Panc1 (cell line): ENCODE results near the gene CNTN4. TPM values are rescaled to one million over a fixed set of nuclear protein-coding genes. Genes with fewer than 3 reads are reported as not detected.

Source experiments
- ATAC-seq: fragments of 200-7000 bp; cut with Tn5 transposase; 2 replicates; pipeline ENCODE4 v1.9.1; 2020; ENCODE audit warnings: mild to moderate bottlenecking, moderate library complexity
- BruUV-seq: library from RNA; stranded (reverse); fragments of 400-500 nt; replicated peaks from 2 replicates; lab custom pipeline; 2021; lab: Mats Ljungman, UMichigan
- CTCF ChIA-PET: fragments of 300-600 bp; sonication (Branson Sonifier 250); formaldehyde crosslinking; loops from one replicate; lab custom pipeline; 2022; ENCODE audit warnings: antibody characterized with exemption; lab: Charles Lee
- POLR2A ChIA-PET: fragments of 300-600 bp; sonication (Branson Sonifier 250); formaldehyde crosslinking; loops from one replicate; lab custom pipeline; 2022; ENCODE audit warnings: antibody characterized with exemption; lab: Charles Lee
- DNase-seq: peaks from one replicate; pipeline ENCODE4 v3.0.0-alpha.2; 2010; ENCODE audit warnings: low read depth, low spot score
- H3K27ac ChIP-seq: 2 replicates; pipeline ENCODE4 v1.5.1; 2011; ENCODE audit warnings: mild to moderate bottlenecking, low read length, inconsistent platforms
- H3K27me3 ChIP-seq: fragments of 200-500 bp; sonication (Bioruptor generic); 2 replicates; pipeline ENCODE4 v1.6.0; 2014; ENCODE audit warnings: low read length, inconsistent platforms; ENCODE audit not compliant: control insufficient read depth, insufficient read depth
- H3K36me3 ChIP-seq: fragments of 200-500 bp; sonication (Bioruptor generic); 2 replicates; pipeline ENCODE4 v1.5.1; 2014; ENCODE audit warnings: inconsistent platforms, mild to moderate bottlenecking, low read length, moderate library complexity; ENCODE audit not compliant: control insufficient read depth, insufficient read depth
- H3K4me1 ChIP-seq: 2 replicates; pipeline ENCODE4 v1.5.1; 2011; ENCODE audit warnings: inconsistent platforms, mild to moderate bottlenecking, low read length, moderate library complexity; ENCODE audit not compliant: control insufficient read depth, insufficient read depth
- H3K4me3 ChIP-seq, 2 experiments: 2 replicates each; pipeline ENCODE4 v1.5.1; 2011 to 2012; ENCODE audit warnings: low read depth in 2 of 2, low read length in 2 of 2, mild to moderate bottlenecking in 2 of 2, inconsistent platforms in 1 of 2, moderate library complexity in 1 of 2
- H3K9me3 ChIP-seq: fragments of 200-500 bp; sonication (Bioruptor generic); 2 replicates; pipeline ENCODE4 v1.5.1; 2014; ENCODE audit warnings: low read depth, mild to moderate bottlenecking, inconsistent platforms, low read length, moderate library complexity; ENCODE audit not compliant: control insufficient read depth, insufficient read depth
- POLR2AphosphoS5 ChIP-seq: IDR thresholded peaks from 2 replicates; pipeline ENCODE4 v1.6.1; 2012; ENCODE audit warnings: mild to moderate bottlenecking, low read depth, low read length, moderate library complexity
- SIN3A ChIP-seq: IDR thresholded peaks from 2 replicates; pipeline ENCODE4 v1.6.1; 2012; ENCODE audit warnings: low read depth, mild to moderate bottlenecking, low read length, moderate library complexity, borderline replicate concordance; ENCODE audit not compliant: insufficient read depth
- TCF7L2 ChIP-seq: IDR thresholded peaks from 2 replicates; pipeline ENCODE4 v1.6.1; 2011; ENCODE audit warnings: mild to moderate bottlenecking, low read depth, low read length, inconsistent platforms
- in situ Hi-C: cut with HindIII; loops from 2 replicates; pipeline ENCODE4 v1.10.0; 2016; ENCODE audit warnings: low sequenced_read_pairs, low pct_unique_long_range_greater_than_20kb
- intact Hi-C: fragments of 100-400 bp; cut with micrococcal nuclease; formaldehyde crosslinking; loops from one replicate; pipeline ENCODE4 v1.10.0; 2022; ENCODE audit not compliant: unreplicated experiment
- total RNA-seq: library from RNA; stranded (reverse); gene quantifications from one replicate; pipeline ENCODE4 v1.2.1, GENCODE V29; 2021; ENCODE audit not compliant: unreplicated experiment
- TF ChIP-seq, protein P1 (sequence below): fragments of 450-650 bp; IDR thresholded peaks from 2 replicates; pipeline ENCODE4 v1.5.1; 2017; ENCODE audit warnings: mild to moderate bottlenecking
- TF ChIP-seq, protein P2 (sequence below), 2 experiments: IDR thresholded peaks; 2 replicates each; pipeline ENCODE4 v1.6.1; 2011 to 2012; ENCODE audit warnings: low read depth in 2 of 2, control low read depth in 1 of 2, low read length in 1 of 2, mild to moderate bottlenecking in 1 of 2, moderate library complexity in 1 of 2; ENCODE audit not compliant: insufficient read depth in 1 of 2

Gene CNTN4
- total RNA-seq, 1 experiment from 2014 or later = not detected

DNA sequence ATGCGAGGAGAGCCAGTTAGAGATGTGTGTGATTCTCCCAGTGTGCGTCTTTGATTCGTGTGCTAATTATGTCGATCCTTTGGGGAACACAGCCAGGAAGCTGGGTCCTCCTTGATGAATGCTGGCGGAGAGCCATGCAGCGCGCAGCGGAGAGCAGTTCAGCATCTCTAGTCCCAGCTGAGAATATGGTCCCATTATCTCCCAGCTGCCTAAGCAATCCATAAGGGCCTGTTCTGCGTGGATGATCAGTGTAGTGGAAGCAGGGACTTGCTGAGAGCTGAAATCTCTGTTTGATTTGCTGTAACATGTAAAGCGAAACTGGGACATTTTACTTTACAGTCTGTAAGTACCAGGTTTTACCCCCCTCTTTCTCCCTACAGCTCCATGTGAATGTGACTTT, 412.7 kb downstream of the CNTN4 start:
- H3K27ac ChIP-seq = no peak overlapping the region
- in situ Hi-C loops = no loop called here
- no peak overlapping the region for H3K4me3 ChIP-seq
- BruUV-seq = no TSS peak
- no peaks in the 10 kb centered on the region for H3K36me3 ChIP-seq
- POLR2A ChIA-PET = no interaction called here
- H3K9me3 ChIP-seq = no peaks in the 10 kb centered on the region
- TF ChIP-seq, protein P1, sequence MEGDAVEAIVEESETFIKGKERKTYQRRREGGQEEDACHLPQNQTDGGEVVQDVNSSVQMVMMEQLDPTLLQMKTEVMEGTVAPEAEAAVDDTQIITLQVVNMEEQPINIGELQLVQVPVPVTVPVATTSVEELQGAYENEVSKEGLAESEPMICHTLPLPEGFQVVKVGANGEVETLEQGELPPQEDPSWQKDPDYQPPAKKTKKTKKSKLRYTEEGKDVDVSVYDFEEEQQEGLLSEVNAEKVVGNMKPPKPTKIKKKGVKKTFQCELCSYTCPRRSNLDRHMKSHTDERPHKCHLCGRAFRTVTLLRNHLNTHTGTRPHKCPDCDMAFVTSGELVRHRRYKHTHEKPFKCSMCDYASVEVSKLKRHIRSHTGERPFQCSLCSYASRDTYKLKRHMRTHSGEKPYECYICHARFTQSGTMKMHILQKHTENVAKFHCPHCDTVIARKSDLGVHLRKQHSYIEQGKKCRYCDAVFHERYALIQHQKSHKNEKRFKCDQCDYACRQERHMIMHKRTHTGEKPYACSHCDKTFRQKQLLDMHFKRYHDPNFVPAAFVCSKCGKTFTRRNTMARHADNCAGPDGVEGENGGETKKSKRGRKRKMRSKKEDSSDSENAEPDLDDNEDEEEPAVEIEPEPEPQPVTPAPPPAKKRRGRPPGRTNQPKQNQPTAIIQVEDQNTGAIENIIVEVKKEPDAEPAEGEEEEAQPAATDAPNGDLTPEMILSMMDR = no peak
- TF ChIP-seq, protein P2, sequence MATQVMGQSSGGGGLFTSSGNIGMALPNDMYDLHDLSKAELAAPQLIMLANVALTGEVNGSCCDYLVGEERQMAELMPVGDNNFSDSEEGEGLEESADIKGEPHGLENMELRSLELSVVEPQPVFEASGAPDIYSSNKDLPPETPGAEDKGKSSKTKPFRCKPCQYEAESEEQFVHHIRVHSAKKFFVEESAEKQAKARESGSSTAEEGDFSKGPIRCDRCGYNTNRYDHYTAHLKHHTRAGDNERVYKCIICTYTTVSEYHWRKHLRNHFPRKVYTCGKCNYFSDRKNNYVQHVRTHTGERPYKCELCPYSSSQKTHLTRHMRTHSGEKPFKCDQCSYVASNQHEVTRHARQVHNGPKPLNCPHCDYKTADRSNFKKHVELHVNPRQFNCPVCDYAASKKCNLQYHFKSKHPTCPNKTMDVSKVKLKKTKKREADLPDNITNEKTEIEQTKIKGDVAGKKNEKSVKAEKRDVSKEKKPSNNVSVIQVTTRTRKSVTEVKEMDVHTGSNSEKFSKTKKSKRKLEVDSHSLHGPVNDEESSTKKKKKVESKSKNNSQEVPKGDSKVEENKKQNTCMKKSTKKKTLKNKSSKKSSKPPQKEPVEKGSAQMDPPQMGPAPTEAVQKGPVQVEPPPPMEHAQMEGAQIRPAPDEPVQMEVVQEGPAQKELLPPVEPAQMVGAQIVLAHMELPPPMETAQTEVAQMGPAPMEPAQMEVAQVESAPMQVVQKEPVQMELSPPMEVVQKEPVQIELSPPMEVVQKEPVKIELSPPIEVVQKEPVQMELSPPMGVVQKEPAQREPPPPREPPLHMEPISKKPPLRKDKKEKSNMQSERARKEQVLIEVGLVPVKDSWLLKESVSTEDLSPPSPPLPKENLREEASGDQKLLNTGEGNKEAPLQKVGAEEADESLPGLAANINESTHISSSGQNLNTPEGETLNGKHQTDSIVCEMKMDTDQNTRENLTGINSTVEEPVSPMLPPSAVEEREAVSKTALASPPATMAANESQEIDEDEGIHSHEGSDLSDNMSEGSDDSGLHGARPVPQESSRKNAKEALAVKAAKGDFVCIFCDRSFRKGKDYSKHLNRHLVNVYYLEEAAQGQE (IDR thresholded peaks at IDR 0.05; ENCODE audit: insufficient read depth in 1 of 2, low read depth in 2 of 2, low read length in 1 of 2) = no peak
- TF ChIP-seq TCF7L2 (no peak), POLR2AphosphoS5 (no peak), SIN3A (no peak)
- H3K27me3 ChIP-seq = no peaks in the 10 kb centered on the region
- DNase-seq (no peak), ATAC-seq (no peak)
- no peaks in the 10 kb centered on the region for H3K4me1 ChIP-seq
- intact Hi-C loops = no loop called here
- CTCF ChIA-PET = no interaction called here

DNA sequence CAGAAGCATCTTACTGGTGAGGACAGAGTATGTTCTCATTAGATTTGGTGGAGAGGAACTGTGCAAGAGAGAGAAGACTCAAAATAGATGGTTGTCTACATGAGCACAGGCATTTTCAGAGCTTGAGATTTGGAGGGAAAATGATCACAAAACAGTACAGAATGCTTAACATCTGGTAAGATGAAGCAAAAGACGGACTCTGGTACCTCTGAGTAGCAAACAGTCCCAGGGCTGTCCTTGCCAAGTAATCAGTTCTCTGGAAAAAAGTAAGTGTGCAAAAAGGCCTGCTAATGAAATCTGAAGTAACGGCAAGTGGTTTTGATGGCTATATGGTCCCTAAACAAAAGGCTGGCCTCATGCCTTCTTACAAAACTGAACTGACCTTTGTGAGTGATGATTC, 414.2 kb downstream of the CNTN4 start:
- Histone ChIP-seq H3K4me3 (no peak overlapping the region), H3K27me3 (no peaks in the 10 kb centered on the region), H3K9me3 (no peaks in the 10 kb centered on the region), H3K36me3 (no peaks in the 10 kb centered on the region), H3K4me1 (no peaks in the 10 kb centered on the region), H3K27ac (no peak overlapping the region)
- intact Hi-C loops = no loop called here
- in situ Hi-C loops = no loop called here
- CTCF ChIA-PET = no interaction called here
- DNase-seq (no peak), ATAC-seq (no peak)
- POLR2A ChIA-PET = no interaction called here
- TF ChIP-seq, protein P2 (IDR thresholded peaks at IDR 0.05; ENCODE audit: insufficient read depth in 1 of 2, low read depth in 2 of 2, low read length in 1 of 2) = no peak
- TF ChIP-seq, protein P1 = no peak
- TF ChIP-seq TCF7L2 (no peak), SIN3A (no peak), POLR2AphosphoS5 (no peak)
- no TSS peak for BruUV-seq
